ENCODE results near the gene DIRAS1. TPM values are rescaled to one million over a fixed set of nuclear protein-coding genes. Genes with fewer than 3 reads are reported as not detected.
A peak's percentile ranks its signal among the peaks of the same experiment; 100 is the strongest.

The DIRAS1 gene
- total and polyA plus RNA-seq, 2 of the 4 experiments (the other 2 are of a cell fraction), result 1.4 to 10.3 TPM

DNA sequence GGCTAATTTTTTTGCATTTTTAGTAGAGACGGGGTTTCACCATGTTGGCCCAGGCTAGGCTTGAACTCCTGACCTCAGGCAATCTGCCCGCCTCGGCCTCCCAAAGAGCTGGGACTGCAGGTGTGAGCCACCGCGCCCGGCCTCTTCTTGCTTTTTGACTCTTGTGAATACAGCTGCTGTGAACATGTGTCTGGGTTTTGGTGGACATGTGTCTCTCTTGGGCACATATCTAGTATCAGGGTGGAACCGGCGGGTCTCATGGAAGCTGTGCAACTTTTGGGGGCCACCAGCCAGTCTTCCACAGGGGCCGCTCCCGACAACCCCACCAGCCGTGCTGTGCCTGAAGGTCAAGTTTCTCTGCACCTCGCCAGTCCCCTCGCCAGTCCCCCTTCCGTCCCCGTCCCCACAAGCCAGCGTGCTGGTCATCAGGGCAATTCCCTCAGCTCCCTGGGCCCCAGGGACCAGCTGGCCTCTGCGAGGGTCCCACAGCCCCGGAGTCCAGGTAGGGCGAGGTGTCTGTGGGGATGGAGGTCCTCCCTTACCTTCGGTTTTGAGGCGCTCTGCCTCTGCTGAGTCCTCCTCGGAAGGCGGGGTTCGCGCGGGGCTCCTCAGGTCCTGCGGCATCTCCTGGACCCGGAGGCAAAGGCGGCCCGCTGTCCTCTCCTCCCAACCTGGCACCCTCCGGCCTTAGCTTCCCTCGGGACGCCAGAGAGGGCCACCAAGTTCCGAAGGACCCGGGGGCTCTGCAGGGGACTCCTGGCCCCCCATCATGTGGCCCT is 45.6 kb upstream of the DIRAS1 start:
- H4K91ac ChIP-seq (ENCODE audit: insufficient read depth, low read depth, low read length), result no peak overlapping the region
- H3K56ac ChIP-seq (ENCODE audit: extremely low read depth, insufficient read depth, low read length), result no peak overlapping the region
- peaks cover 53% of the 10 kb centered on the region for H3K36me3 ChIP-seq (ENCODE audit: control insufficient read depth, insufficient read depth, low read length)
- H2AFZ ChIP-seq (replicated peaks; ENCODE audit: low read length, poor library complexity), result peak overlapping the region; percentile 43
- H2AK9ac ChIP-seq (replicated peaks; ENCODE audit: low read depth, low read length, poor library complexity), result no peak overlapping the region
- no peak overlapping the region for H2BK5ac ChIP-seq (ENCODE audit: low read depth, low read length, poor library complexity, severe bottlenecking)
- CTCF ChIA-PET, result no interaction called here
- H3K4me1 ChIP-seq (ENCODE audit: control insufficient read depth, insufficient read depth, low read length), result peaks cover 2% of the 10 kb centered on the region; the same call in 1 of the 2 replicates
- H3K4me3 ChIP-seq (ENCODE audit: insufficient read depth, low read depth, low read length), result no peak overlapping the region
- POLR2A ChIA-PET (ENCODE audit: unreplicated experiment), result no interaction called here
- no peak overlapping the region for H3K14ac ChIP-seq (replicated peaks; ENCODE audit: low read depth, low read length)
- DNase-seq, result no peak
- dilution Hi-C loops (cut with HindIII; ENCODE audit: low sequenced_read_pairs, unreplicated experiment), result no loop called here
- peaks cover 0 to 37% of the 10 kb centered on the region in 2 experiments; a peak in 1 of 4 replicates for H3K79me1 ChIP-seq (ENCODE audit: low read depth in 1 of 2, low read length in 2 of 2)
- no peak overlapping the region for H3K27ac ChIP-seq (ENCODE audit: insufficient read depth, low read length)
- H4K8ac ChIP-seq (ENCODE audit: low read depth in 2 of 2, low read length in 2 of 2), result no peak overlapping the region
- WGBS, 2 experiments (ENCODE audit: extremely low coverage in 2 of 2, insufficient read length in 1 of 2), result 100% methylated on average over 12 of the region's 35 CpGs; no CpG with 5 or more reads in 1 of the 2 experiments
- H3K4ac ChIP-seq (ENCODE audit: low read depth, low read length), result no peak overlapping the region
- no peak overlapping the region for H2BK15ac ChIP-seq (ENCODE audit: low read depth, low read length)
- in situ Hi-C loops (cut with MboI; ENCODE audit: low sequenced_read_pairs), result no loop called here
- no peak for ATAC-seq (ENCODE audit: low read depth)
- no peak overlapping the region for H2BK20ac ChIP-seq (ENCODE audit: low read depth, low read length)
- H3K9me3 ChIP-seq (ENCODE audit: control insufficient read depth, insufficient read depth, low read length), result no peaks in the 10 kb centered on the region
- H3K4me2 ChIP-seq (ENCODE audit: low read depth, low read length), result no peak overlapping the region
- H4K20me1 ChIP-seq (ENCODE audit: insufficient read depth, low read length), result peaks cover 43% of the 10 kb centered on the region
- BruUV-seq (replicated peaks), result no TSS peak
- no peak overlapping the region for H3K23ac ChIP-seq (ENCODE audit: low read depth, low read length)
- H2BK120ac ChIP-seq (ENCODE audit: low read depth, low read length), result no peak overlapping the region
- no peak overlapping the region for H3K18ac ChIP-seq (ENCODE audit: low read depth, low read length)
- no peaks in the 10 kb centered on the region for H3K27me3 ChIP-seq (ENCODE audit: control insufficient read depth, insufficient read depth, low read length)
- H2AK5ac ChIP-seq (ENCODE audit: low read depth, low read length), result no peak overlapping the region
- intact Hi-C loops (cut with micrococcal nuclease), result no loop called here
- H3K9ac ChIP-seq (ENCODE audit: low read depth, low read length), result no peak overlapping the region
- no peak overlapping the region for H4K5ac ChIP-seq (ENCODE audit: low read depth, low read length)
- no peaks in the 10 kb centered on the region for H3K9me1 ChIP-seq (ENCODE audit: insufficient read depth, low read length)
- TF ChIP-seq POLR2A (IDR thresholded peaks at IDR 0.05; ENCODE audit: low read depth, low read length) (no peak), MAZ (IDR thresholded peaks at IDR 0.05; ENCODE audit: borderline replicate concordance, low read depth, low read length) (no peak), MXI1 (IDR thresholded peaks at IDR 0.05; ENCODE audit: borderline replicate concordance, low read depth, low read length) (no peak), RAD21 (IDR thresholded peaks at IDR 0.05; ENCODE audit: low read length) (no peak), MAFK (IDR thresholded peaks at IDR 0.05; ENCODE audit: low read depth, low read length) (no peak), CHD1 (IDR thresholded peaks at IDR 0.05; ENCODE audit: low read depth, low read length) (no peak), BHLHE40 (IDR thresholded peaks at IDR 0.05; ENCODE audit: low read depth, low read length) (no peak), CEBPB (IDR thresholded peaks at IDR 0.05; ENCODE audit: low read depth, low read length) (no peak), RCOR1 (IDR thresholded peaks at IDR 0.05; ENCODE audit: insufficient replicate concordance, low read length) (no peak), FOS (IDR thresholded peaks at IDR 0.05; ENCODE audit: low read depth, low read length) (no peak), NFE2L2 (IDR thresholded peaks at IDR 0.05; ENCODE audit: low read depth, low read length) (no peak), SMC3 (IDR thresholded peaks at IDR 0.05; ENCODE audit: low read depth, low read length) (no peak), RFX5 (IDR thresholded peaks at IDR 0.05; ENCODE audit: low read depth, low read length) (no peak)
- TF ChIP-seq, protein P1, sequence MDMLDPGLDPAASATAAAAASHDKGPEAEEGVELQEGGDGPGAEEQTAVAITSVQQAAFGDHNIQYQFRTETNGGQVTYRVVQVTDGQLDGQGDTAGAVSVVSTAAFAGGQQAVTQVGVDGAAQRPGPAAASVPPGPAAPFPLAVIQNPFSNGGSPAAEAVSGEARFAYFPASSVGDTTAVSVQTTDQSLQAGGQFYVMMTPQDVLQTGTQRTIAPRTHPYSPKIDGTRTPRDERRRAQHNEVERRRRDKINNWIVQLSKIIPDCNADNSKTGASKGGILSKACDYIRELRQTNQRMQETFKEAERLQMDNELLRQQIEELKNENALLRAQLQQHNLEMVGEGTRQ (IDR thresholded peaks at IDR 0.05; ENCODE audit: low read depth, low read length), result no peak
- TF ChIP-seq, protein P2, sequence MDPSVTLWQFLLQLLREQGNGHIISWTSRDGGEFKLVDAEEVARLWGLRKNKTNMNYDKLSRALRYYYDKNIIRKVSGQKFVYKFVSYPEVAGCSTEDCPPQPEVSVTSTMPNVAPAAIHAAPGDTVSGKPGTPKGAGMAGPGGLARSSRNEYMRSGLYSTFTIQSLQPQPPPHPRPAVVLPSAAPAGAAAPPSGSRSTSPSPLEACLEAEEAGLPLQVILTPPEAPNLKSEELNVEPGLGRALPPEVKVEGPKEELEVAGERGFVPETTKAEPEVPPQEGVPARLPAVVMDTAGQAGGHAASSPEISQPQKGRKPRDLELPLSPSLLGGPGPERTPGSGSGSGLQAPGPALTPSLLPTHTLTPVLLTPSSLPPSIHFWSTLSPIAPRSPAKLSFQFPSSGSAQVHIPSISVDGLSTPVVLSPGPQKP (IDR thresholded peaks at IDR 0.05; ENCODE audit: borderline replicate concordance, low read depth, low read length), result no peak
- TF ChIP-seq, protein P3, sequence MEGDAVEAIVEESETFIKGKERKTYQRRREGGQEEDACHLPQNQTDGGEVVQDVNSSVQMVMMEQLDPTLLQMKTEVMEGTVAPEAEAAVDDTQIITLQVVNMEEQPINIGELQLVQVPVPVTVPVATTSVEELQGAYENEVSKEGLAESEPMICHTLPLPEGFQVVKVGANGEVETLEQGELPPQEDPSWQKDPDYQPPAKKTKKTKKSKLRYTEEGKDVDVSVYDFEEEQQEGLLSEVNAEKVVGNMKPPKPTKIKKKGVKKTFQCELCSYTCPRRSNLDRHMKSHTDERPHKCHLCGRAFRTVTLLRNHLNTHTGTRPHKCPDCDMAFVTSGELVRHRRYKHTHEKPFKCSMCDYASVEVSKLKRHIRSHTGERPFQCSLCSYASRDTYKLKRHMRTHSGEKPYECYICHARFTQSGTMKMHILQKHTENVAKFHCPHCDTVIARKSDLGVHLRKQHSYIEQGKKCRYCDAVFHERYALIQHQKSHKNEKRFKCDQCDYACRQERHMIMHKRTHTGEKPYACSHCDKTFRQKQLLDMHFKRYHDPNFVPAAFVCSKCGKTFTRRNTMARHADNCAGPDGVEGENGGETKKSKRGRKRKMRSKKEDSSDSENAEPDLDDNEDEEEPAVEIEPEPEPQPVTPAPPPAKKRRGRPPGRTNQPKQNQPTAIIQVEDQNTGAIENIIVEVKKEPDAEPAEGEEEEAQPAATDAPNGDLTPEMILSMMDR (conservative IDR thresholded peaks at IDR 0.05; ENCODE audit: low read depth, low read length), result no peak
